H9 (cell line): ENCODE results near the gene CLEC3A. TPM values are rescaled to one million over a fixed set of nuclear protein-coding genes. Genes with fewer than 3 reads are reported as not detected.

Experiments
- DNase-seq: peaks from one replicate; pipeline ENCODE4 v3.0.0-alpha.2; 2017
- H2AFZ ChIP-seq: one replicate; pipeline ENCODE4 v1.6.1; 2013; ENCODE audit warnings: mild to moderate bottlenecking, low read length, control low read depth, moderate library complexity
- H2AK5ac ChIP-seq: 2 replicates; pipeline ENCODE4 v1.6.1; 2013; ENCODE audit warnings: low read length, control low read depth, mixed read lengths; ENCODE audit not compliant: insufficient read length
- H2BK120ac ChIP-seq: one replicate; pipeline ENCODE4 v1.6.1; 2013; ENCODE audit warnings: low read depth, mild to moderate bottlenecking, low read length, control low read depth, inconsistent platforms; ENCODE audit not compliant: poor library complexity, severe bottlenecking
- H2BK12ac ChIP-seq: 2 replicates; pipeline ENCODE4 v1.6.1; 2013; ENCODE audit warnings: low read length, control low read depth, mixed read lengths, low read depth; ENCODE audit not compliant: insufficient read length
- H2BK15ac ChIP-seq: 2 replicates; pipeline ENCODE4 v1.6.1; 2013; ENCODE audit warnings: low read depth, low read length, control low read depth
- H2BK20ac ChIP-seq: one replicate; pipeline ENCODE4 v1.6.1; 2013; ENCODE audit warnings: low read depth, mild to moderate bottlenecking, low read length, control low read depth, inconsistent platforms; ENCODE audit not compliant: poor library complexity, severe bottlenecking
- H2BK5ac ChIP-seq: 2 replicates; pipeline ENCODE4 v1.6.1; 2013; ENCODE audit warnings: low read length, control low read depth, mixed read lengths; ENCODE audit not compliant: insufficient read length
- H3K14ac ChIP-seq: 2 replicates; pipeline ENCODE4 v1.6.1; 2013; ENCODE audit warnings: low read length, control low read depth; ENCODE audit not compliant: insufficient read depth
- H3K18ac ChIP-seq: 2 replicates; pipeline ENCODE4 v1.6.1; 2013; ENCODE audit warnings: low read depth, mild to moderate bottlenecking, mixed read lengths, low read length, control low read depth; ENCODE audit not compliant: insufficient read length
- H3K23ac ChIP-seq: 2 replicates; pipeline ENCODE4 v1.6.1; 2013; ENCODE audit warnings: low read length, control low read depth, mixed read lengths, low read depth; ENCODE audit not compliant: insufficient read length
- H3K23me2 ChIP-seq: 2 replicates; pipeline ENCODE4 v1.6.1; 2013; ENCODE audit warnings: low read depth, mild to moderate bottlenecking, mixed read lengths, low read length, control low read depth; ENCODE audit not compliant: insufficient read length, poor library complexity, severe bottlenecking
- H3K27ac ChIP-seq: 2 replicates; pipeline ENCODE4 v1.5.1; 2013; ENCODE audit warnings: low read length, control low read depth, mixed read lengths, low read depth; ENCODE audit not compliant: insufficient read length
- H3K27me3 ChIP-seq: 2 replicates; pipeline ENCODE4 v1.6.1; 2013; ENCODE audit warnings: low read length, control low read depth, inconsistent platforms; ENCODE audit not compliant: insufficient read depth
- H3K4ac ChIP-seq: 2 replicates; pipeline ENCODE4 v1.6.1; 2013; ENCODE audit warnings: low read depth, mild to moderate bottlenecking, control low read depth, inconsistent platforms, low read length, moderate library complexity
- H3K4me1 ChIP-seq: 2 replicates; pipeline ENCODE4 v1.6.1; 2013; ENCODE audit warnings: low read length, control low read depth, inconsistent platforms; ENCODE audit not compliant: insufficient read depth
- H3K4me2 ChIP-seq: 2 replicates; pipeline ENCODE4 v1.6.1; 2013; ENCODE audit warnings: low read length, control low read depth, mixed read lengths; ENCODE audit not compliant: insufficient read length, insufficient read depth
- H3K56ac ChIP-seq: 2 replicates; pipeline ENCODE4 v1.6.1; 2013; ENCODE audit warnings: low read depth, mild to moderate bottlenecking, mixed read lengths, low read length, control low read depth; ENCODE audit not compliant: insufficient read length
- H3K79me1 ChIP-seq: 2 replicates; pipeline ENCODE4 v1.6.1; 2013; ENCODE audit warnings: low read depth, mild to moderate bottlenecking, moderate library complexity, low read length, control low read depth, inconsistent platforms; ENCODE audit not compliant: insufficient read depth, poor library complexity, severe bottlenecking
- H3K79me2 ChIP-seq: 2 replicates; pipeline ENCODE4 v1.6.1; 2013; ENCODE audit warnings: low read length, control low read depth, inconsistent platforms; ENCODE audit not compliant: insufficient read depth
- H3K9ac ChIP-seq: 2 replicates; pipeline ENCODE4 v1.6.1; 2013; ENCODE audit warnings: low read length, control low read depth, mixed read lengths; ENCODE audit not compliant: insufficient read length; ENCODE audit errors: extremely low read depth
- H3K9me3 ChIP-seq: one replicate; pipeline ENCODE4 v1.6.1; 2013; ENCODE audit warnings: low read depth, low read length, inconsistent platforms; ENCODE audit not compliant: control insufficient read depth
- H3T11ph ChIP-seq: one replicate; pipeline ENCODE4 v1.6.1; 2013; ENCODE audit warnings: mild to moderate bottlenecking, low read length, control low read depth, inconsistent platforms
- H4K20me1 ChIP-seq: one replicate; pipeline ENCODE4 v1.6.1; 2013; ENCODE audit not compliant: control insufficient read depth, insufficient read length, insufficient read depth
- H4K5ac ChIP-seq: 2 replicates; pipeline ENCODE4 v1.6.1; 2013; ENCODE audit warnings: low read depth, mild to moderate bottlenecking, mixed read lengths, low read length, control low read depth; ENCODE audit not compliant: insufficient read length
- H4K8ac ChIP-seq: replicated peaks from 2 replicates; pipeline ENCODE4 v1.6.1; 2013; ENCODE audit warnings: low read length, control low read depth, mixed read lengths, low read depth; ENCODE audit not compliant: insufficient read length
- H4K91ac ChIP-seq: 2 replicates; pipeline ENCODE4 v1.6.1; 2013; ENCODE audit warnings: low read depth, mild to moderate bottlenecking, moderate library complexity, mixed read lengths, low read length, control low read depth; ENCODE audit not compliant: insufficient read length
- H3K27ac Mint-ChIP-seq, 3 experiments: 2 replicates in 2 of 3; 3 replicates in 1 of 3; pipeline ENCODE4 v1.8.0; 2020 to 2021; ENCODE audit warnings: mixed read lengths in 3 of 3, mild to moderate bottlenecking in 1 of 3, moderate library complexity in 1 of 3
- H3K27me3 Mint-ChIP-seq: 2 replicates; pipeline ENCODE4 v1.8.0; 2021; ENCODE audit warnings: low read depth, mild to moderate bottlenecking, moderate library complexity, mixed read lengths
- H3K36me3 Mint-ChIP-seq, 3 experiments: 2 replicates in 2 of 3; 3 replicates in 1 of 3; pipeline ENCODE4 v1.8.0; 2020 to 2021; ENCODE audit warnings: low read depth in 3 of 3, mixed read lengths in 3 of 3; ENCODE audit not compliant: insufficient read depth in 1 of 3
- H3K4me1 Mint-ChIP-seq, 2 experiments: 2 replicates each; pipeline ENCODE4 v1.8.0; 2020; ENCODE audit warnings: mixed read lengths in 2 of 2
- H3K4me3 Mint-ChIP-seq, 2 experiments: 2 replicates in 1 of 2; 3 replicates in 1 of 2; pipeline ENCODE4 v1.8.0; 2020 to 2021; ENCODE audit warnings: mild to moderate bottlenecking in 2 of 2, mixed read lengths in 2 of 2, moderate library complexity in 1 of 2
- H3K9me3 Mint-ChIP-seq, 2 experiments: 2 replicates in 1 of 2; 3 replicates in 1 of 2; pipeline ENCODE4 v1.8.0; 2020; ENCODE audit warnings: mild to moderate bottlenecking in 2 of 2, mixed read lengths in 2 of 2, moderate library complexity in 1 of 2
- CTCF ChIP-seq: fragments of 200-600 bp; sonication (generic); conservative IDR thresholded peaks from 3 replicates; pipeline ENCODE4 v1.8.0; 2021; ENCODE audit warnings: antibody characterized with exemption, mild to moderate bottlenecking
- WGBS: extraction: QIAGEN DNeasy Blood & Tissue Kit; methylation state at CpG from one replicate; pipeline ENCODE4 v1.1.7; 2013; ENCODE audit warnings: missing lambda C conversion rate, low lambda C conversion rate, mixed read lengths; ENCODE audit not compliant: insufficient read length; ENCODE audit errors: extremely low coverage; 5-methylcytosine and 5-hydroxymethylcytosine counted together
- total RNA-seq: library from RNA; stranded (reverse); gene quantifications from 2 replicates; pipeline ENCODE4 v1.2.1, GENCODE V29; 2021

The CLEC3A gene
- total RNA-seq, 1 experiment from 2014 or later: not detected

DNA sequence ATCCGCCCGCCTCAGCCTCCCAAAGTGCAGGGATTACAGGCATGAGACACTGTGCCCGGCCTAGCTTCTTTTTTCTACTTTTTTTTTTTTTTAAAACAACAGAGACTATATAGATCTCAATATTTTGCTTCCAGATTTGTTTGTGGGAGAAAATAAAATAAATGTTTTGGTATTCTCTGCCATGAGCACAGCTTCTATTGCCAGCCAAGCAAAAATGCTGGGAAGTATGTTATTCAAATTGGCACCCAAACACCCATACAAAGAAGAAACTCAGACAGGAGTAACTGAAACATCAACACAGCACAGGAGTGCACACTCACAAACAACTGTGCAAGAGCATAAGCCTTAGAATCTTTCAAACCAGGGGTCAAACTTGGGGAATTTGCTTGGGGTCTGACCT is 37.2 kb upstream of the CLEC3A start:
- Histone ChIP-seq H2BK120ac (no peak overlapping the region), H4K91ac (no peak overlapping the region), H4K5ac (no peak overlapping the region), H2BK12ac (no peak overlapping the region), H2AK5ac (no peak overlapping the region), H3K4ac (no peak overlapping the region), H2BK5ac (no peak overlapping the region), H4K20me1 (no peaks in the 10 kb centered on the region), H3K56ac (no peak overlapping the region), H2AFZ (no peak overlapping the region), H3K27ac (no peak overlapping the region), H3K14ac (no peak overlapping the region), H3K4me1 (no peaks in the 10 kb centered on the region), H4K8ac (no peak overlapping the region), H3K27me3 (no peaks in the 10 kb centered on the region), H3T11ph (no peak overlapping the region), H3K79me2 (no peaks in the 10 kb centered on the region), H3K18ac (no peak overlapping the region), H3K23me2 (no peaks in the 10 kb centered on the region), H3K9me3 (no peaks in the 10 kb centered on the region), H3K4me2 (no peak overlapping the region), H3K9ac (no peak overlapping the region), H2BK15ac (no peak overlapping the region), H3K79me1 (no peaks in the 10 kb centered on the region), H3K23ac (no peak overlapping the region), H2BK20ac (no peak overlapping the region)
- Mint-ChIP-seq H3K27ac (no peak overlapping the region), H3K27me3 (peaks cover 1% of the 10 kb centered on the region; the same call in 1 of the 2 replicates), H3K9me3 (peaks cover 7 to 8% of the 10 kb centered on the region in 2 experiments; a peak in 4 of 5 replicates), H3K36me3 (peaks cover 3 to 17% (median 10%) of the 10 kb centered on the region in 3 experiments; a peak in 6 of 7 replicates), H3K4me1 (peaks cover 7 to 14% of the 10 kb centered on the region in 2 experiments), H3K4me3 (no peak overlapping the region)
- WGBS: no CpG with 5 or more reads among the region's 3 CpGs
- no peak for TF ChIP-seq CTCF
- DNase-seq: no peak
